GM18511 (cell line): ENCODE results near the gene PDXK.

Source experiments
- ATAC-seq: cut with Tn5 transposase; IDR thresholded peaks from one replicate; pipeline ENCODE4 v1.9.1; 2021; ENCODE audit warnings: mild to moderate bottlenecking, moderate library complexity; ENCODE audit not compliant: unreplicated experiment

Gene PDXK

DNA sequence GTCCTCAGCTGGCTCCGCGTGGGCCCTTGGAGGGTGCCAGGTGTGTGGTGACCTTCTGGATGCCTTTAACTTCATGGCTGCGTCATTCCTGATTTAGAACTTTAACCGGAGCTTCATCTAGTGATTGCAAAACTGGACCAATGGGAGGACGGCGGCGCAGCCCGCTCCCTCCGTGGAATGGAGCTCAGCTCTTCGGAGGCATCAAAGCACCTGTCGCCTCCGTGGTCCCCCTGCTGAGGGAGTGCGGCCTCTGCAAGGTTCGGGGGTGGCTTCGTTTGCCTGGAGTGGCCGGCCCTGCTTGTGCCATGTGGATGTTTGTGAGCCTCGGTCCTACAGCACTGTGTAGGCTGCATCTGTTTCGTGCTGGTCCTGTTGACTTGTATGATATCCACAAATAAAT is 43.0 kb downstream of the PDXK start:
- no peak for ATAC-seq

DNA sequence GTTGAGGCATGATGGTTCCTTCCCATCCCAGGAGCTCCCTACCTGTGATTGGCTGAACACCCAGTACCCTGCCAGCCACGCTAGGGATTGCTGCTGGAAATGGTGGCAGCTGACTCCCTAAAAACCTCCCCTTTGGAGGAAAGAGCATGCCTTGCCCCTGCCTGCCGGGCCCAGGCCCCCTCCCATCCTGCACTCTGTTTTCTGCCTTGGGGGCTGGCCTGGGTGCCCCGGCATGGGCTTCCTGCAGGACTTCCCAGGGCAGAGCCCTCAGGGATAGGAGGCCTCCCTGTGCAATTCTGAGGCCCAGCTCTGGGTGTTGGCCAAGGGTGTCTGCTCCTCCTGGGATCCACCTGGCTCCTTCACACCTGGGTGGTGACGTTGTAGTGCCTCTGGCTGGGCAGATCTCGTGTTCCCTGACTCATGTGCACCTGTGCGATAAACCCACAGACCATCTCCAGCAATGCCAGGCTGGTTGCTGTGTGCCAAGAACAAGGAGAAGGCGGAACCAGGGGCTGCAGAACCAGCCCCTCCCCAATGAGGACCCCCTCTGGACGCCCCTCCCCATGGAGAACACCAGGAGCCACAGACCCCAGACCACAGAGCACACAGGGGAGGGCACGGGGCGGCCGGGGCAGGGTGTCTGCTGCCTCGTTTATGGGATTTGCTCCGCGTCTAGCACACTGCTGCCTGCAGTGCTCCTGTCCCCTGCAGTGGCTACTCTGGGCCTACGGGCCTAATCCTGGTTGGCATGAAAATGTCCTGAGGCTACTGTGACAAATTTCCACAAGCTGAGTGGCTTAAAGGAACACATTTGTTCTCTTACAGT is 43.6 kb downstream of the PDXK start:
- no peak for ATAC-seq

DNA sequence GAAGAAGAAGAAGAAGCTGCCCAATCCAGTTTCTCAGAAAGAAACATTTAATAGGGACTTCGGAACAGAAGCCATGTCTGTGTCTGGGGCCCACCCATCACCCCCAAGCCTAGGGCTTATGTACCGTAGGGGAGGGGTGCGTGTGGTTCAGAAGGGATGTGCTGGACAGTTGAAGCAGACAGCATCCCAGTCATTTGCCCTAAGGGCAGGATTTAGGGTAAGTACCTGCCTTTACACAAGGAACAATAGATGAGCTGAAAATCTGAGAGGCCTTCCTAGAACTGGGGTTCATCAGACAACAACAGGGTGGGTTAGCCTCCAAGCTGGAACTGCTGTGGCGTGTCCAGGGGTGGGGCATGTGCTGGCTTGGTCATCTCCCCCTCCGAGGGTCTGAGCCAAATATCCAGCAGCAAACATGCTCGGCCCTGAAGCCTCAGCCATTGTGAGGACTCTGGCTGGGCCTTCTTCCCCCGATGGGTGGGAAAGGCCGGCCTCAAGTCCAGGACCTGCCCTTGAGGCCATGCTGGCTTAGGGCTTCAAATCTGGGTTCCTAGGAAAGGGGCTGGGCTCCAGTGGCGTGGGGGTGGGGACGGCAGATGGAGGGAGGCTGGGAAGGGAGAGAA is 45.1 kb downstream of the PDXK start:
- no peak for ATAC-seq

DNA sequence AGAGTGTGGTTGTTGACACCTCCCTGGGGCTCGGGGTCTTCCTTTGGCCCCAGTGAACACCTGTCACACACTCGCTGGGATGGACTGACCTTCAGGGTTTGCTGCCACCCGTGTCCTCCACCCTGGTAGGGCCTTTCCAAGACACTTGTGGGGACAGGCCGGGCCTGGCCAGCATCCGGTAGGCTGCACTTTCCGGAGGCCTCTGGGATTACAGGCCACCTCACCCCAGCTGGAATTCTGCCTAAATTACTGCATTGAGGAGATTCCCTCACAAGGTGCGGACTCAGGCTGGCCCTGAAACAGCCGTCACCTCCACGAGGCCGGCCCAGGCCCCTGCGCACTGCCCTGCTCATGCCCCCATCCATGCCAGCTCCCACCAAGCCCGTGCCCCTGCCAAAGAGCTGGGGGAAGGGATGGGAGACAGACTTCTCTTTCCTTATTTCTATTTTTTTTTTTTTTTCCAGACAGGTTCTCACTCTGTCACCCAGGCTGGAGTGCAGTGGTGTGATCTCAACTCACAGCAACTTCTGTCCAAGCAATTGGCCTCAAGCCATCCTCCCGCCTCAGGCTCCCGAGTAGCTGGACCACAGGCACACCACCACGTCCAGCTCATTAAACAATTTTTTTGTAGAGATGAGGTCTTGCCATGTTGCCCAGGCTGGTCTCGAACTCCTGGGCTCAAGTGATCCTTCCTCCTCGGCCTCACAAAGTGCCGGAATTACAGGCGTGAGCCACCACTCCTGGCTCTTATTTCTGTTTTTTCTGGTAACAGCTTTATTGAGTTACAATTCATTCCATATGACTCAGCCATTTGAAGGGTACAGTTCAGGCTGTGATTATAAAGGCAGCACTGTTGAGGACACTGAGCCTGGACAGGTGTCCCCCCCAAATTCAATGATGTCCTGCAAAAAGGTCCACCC is 45.9 kb downstream of the PDXK start:
- no peak for ATAC-seq

DNA sequence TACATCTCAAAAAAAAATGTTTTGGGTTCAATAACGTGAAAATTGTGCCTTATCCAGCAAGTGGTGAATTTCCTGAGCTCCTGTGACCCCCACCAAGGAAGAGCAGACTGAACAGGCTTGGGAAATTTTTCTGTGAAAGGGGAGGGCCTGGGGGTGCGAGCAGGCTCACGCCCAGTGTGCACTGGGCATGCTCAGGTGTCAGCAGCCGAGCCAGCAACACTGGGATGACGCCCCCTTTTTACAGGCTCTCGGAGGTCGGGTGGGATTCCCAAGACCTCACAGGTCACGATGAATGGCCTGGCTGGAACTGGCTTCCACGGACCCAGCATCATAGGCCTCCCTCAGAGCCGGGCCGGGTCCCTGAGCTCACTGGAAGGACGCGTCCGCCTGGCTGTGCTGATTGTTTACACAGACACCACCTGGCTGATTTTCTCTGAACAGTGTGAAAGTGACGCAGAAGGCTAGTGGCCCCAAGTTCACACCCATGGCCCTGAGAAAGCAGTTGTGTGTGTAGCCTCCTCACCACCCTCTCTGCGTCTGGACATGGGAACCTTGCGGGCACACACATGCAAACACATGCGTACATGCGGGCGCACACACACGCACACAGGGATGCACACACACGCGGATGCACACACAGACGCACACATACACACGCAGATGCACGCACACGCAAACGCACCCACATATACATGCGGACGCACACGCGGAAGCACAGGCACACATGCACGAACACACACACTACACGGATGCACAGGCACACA is 48.0 kb downstream of the PDXK start:
- ATAC-seq = no peak

DNA sequence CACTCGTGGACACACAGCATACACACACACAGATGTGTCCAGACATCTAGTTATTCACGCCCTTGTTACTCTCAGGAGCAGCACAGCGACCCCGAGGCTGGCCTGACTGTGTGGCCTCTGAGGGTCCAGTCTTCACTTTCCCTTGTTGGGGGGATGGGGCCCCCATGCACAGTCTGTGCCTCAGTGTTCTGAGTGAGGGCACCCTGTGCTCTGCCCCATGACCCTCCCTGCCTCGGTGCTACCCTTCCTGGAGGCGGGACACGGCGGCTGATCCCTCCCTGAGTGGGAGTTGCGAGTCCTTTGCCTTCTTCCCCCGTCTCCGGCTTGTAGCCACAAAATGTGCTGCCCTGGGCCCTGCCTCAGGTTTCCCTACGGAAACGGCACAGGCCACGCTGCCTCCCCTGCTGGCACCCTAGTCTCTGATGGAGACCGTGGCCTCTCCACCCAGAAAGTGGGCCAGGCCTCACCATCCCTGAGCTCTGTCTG is 48.6 kb downstream of the PDXK start:
- no peak for ATAC-seq

DNA sequence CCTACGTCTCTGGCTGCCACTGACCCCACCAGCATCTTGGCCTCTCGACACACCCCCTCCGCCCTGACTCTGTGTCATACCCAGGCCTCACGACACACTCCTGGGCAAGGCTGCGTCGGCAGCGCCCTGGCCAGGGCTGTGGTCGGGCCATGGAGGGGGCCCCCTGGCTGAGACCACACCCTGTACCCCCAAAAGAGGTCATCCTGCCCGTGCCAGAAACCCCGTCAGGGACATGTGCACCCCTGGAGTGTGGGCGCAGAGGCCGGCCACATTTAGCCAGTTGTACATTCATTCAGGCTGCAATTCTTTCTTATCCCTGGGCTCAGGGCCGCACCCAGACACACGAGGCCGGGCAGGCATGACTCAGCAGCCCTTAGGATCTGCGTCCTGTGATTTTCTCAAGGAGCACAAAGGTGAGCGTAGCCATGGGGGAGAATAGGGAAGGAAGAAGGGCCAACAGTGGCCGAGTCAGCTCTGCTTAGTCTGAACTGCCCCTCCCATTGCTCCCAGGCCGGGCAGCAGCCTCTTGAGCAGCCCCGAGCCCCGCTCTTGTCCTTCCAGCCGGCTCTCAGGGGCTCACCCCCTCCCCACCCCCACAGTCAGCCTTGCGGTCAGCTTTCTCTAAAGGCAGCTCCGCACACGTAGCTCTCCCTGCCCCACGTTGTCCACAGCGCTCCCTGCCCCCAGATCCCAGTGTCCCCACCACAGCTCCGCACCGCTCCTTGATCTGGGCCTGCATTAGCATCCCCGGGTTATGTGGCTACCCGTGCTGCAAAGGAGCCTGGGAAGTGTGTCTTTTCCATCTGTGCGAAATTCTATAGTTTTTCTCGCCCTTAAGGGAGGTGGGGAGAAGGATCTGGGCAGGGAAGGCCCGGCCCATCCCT is 49.3 kb downstream of the PDXK start:
- ATAC-seq = no peak

DNA sequence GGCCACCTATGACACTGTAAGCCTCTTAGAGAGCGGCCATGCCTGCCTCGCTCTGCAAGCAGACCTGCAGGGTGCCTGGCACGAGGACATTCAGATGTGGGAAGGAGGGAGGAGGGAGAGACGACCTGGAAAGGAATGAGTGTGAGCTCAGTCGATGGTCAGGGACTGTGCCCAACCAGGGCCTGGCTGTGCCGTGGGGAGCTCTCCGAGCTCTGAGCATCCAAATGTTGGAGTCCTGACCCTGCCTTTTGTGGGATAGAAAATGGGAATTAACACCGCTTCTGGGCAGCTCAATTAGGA is 49.9 kb downstream of the PDXK start:
- no peak for ATAC-seq

DNA sequence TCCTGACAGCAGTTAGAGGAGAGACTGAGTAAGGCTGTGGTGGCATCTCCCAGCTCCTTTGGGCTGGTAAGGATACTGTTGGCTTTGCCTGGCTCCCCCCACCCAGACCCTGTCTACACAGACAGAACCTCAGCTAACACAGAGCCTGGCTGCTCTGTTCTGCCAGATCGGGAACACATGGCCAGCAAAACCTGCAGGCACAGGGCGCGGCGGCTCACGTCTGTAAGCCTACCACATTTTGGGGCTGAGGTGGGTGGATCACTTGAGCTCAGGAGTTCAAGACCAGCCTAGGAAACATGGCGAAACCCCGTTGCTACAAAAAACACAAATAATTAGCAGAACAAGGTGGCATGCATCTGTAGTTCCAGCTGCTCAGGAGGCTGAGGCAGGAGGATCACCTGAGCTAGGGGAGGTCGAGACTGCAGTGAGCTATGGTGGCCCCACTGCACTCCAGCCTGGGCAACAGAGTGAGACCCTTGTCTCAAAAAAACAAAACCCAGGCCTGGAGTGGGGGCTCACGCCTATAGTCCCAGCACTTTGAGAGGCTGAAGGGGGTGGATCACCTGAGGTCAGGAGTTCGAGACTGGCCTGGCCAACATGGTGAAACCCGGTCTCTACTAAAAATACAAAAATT is 50.5 kb downstream of the PDXK start:
- ATAC-seq = no peak

DNA sequence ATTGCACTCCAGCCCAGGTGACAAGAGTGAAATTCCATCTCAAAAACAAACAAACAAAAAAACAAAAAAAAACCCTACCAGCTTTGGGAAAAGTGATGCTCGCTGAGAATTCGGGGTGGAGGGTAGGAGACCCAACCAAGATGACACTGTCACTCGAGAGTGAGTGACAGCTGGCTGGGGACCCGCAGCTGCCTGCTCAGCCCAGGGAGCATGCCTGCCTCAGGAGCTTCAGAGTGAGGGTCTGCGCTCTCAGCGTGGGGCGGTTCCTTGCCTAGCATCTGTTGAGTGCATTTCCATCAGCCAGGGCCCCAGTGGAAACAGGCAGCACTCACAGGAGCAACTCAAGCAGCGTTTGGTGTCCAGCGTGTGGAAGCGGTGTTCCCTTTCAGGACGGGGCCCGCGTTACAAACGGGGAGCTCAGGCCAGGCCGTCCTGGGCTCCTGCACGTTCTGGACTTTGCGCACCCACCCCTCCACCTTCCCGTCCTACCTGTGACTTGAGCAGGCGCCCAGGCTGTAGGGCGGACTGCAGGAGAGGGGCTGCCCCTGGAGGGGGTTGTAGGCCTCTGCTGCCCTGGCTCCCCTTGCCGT is 51.2 kb downstream of the PDXK start:
- no peak for ATAC-seq

DNA sequence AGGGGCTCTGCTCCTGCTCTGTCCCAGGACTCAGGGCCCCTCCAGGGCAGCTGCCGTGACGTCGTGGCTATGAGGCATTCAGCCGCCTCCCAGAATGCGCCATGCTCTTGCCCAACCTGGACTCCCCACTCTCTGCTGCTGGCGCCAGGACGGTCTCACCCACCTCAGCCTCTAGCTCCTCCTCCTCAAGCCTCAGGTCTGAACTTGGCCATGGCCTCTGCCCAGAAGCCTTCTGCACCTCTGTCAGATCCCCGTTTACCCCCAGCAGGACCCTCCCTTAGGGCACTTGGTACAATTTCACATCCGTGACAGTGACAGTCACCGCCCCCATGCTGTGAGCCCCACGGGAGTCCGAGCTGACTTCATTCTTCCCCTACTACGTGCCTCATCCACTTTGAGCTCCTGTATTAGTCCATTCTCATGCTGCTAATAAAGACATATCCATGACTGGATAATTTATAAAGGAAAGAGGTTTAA is 52.3 kb downstream of the PDXK start:
- ATAC-seq = no peak

DNA sequence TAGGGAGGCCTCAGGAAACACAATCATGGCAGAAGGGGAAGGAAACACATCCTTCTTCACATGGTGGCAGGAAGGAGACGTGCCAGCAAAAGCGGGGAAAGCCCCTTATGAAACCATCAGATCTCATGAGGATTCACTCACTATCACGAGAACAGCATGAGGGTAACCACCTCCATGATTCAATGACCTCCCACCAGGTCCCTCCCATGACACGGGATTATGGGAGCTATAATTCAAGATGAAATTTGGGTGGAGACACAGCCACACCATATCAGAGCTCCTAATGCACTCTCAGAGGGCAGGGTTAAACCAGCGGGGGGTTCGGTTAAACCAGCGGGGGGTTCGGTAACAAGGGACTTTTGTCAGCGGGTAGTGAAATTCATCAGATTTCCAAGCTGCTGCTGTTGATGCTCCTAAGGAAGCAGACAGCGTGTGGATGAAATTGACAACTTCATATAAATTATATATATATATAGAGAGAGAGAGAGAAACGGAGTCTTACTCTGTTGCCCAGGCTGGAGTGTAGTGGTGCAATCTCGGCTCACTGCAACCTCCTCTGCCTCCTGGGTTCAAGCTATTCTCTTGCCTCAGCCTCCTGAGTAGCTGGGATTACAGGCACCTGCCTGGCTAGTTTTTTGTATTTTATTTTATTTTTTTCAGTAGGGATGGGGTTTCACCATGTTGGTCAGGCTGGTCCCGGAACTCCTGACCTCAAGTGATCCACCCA is 52.9 kb downstream of the PDXK start:
- no peak for ATAC-seq

DNA sequence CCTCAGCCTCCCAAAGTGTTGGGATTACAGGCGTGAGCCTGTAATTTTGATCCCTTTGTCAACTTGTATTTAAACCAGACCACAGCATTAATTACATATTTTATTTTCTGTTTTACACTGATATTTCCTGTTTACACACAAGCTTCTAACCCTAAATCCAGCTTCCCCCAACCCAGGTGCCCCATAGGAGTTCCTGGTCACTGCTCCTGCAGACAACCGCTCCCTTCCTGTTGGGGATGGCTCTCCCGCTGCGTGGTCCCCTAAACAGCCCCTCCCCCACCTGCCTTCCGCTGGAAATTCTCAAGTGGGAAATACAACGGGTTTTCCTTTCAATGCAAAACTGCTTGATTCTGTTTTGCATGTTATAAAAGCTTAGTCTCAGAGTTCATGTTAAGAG is 53.5 kb downstream of the PDXK start:
- no peak for ATAC-seq

DNA sequence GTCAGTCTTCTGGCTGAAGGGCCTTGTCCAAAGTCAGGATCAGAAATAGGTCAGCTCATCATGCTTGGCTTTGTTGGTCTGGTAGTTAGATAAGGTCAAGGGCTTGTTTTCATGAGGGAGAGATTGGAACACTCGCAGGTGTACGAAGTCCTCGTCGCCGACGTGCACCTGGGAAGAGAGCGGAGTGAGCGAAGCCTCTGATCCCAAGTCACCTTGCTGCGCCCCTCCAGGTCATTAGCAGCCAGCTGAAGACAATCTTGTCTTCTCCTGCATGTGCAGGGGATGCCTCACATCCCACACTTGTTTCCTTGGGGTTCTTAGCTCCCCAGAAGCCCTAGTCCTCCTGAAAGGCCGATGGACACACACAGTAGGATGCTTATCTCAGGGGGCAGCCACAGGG is 55.2 kb downstream of the PDXK start:
- ATAC-seq = no peak

DNA sequence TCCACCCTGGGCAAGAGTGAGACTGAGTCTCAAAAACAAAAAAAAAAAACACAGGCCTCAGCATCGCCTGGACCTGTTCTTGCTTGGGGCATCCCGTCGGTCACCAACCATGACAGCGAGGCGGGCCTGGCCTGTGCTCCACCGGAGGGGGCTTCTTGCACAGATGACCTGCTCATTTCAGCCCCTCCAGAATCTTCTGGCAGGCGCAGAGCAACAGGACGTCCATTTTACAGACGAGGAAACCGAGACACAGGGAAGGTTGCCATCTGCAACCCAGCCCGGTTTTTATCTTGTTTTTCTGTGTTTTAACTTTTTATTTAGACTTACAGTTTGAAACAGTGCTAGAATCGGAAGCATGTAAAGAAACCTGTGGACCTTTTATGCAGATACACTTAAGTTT is 56.3 kb downstream of the PDXK start:
- no peak for ATAC-seq

DNA sequence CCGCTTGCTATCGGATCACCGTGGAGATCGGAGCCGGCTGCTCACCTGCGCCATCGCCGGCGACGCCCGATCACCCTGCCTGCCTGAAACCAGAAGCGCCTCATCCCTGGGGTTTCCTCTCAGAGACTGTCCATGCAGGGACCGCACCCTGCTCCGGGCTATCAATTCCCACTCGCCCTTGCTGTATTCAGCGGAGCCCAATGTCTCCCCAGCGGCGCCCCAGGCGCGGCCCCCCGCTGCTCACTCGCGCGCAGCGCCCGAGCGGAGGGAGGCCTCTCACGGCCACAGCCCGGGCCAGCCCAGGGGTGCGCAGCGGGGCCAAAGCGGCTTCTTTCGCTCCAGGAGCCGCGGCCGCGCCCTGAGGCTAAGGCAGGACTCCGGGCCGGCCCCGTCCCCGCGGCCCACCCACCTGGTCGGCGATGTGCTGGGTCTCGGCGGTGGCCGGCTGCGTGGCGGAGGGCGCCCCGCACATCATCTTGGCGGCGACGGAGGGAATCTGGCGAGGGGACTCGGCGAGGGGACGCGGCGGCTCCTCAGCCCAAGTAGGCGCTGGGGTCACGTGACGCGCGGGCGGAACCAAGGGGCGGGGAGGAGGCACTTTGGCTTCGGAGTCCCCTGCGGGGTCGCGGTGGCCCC is 57.0 kb downstream of the PDXK start, which contains the start of gene CSTB:
TSS of gene CSTB (minus strand) at position 514 of the 636 bp plus-strand sequence. CDS start at position 475, 39 bp downstream.
- ATAC-seq = peak; percentile 67

DNA sequence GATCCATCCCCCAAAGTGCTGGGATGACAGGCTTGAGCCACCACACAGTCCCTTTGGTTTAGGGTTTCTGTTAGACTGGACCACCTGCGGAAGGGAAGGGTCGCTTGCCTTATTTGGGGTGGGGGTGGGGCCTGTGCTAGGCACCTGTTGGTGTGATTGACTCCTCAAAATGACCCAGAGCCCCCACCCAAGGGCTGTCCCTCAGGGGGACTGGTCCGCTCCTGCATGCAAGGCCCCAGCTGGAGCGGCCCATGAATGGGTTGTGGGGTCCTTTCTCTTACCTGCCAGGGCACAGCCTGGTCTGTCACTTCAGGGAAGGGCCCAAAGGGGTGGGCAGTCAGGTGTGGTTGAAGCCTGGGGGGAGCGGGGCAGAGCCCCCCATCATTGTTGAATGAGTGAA is 59.0 kb downstream of the PDXK start:
- ATAC-seq = no peak
